Activated naive CD4-positive, alpha-beta T cell treated with anti-CD3 and anti-CD28 coated beads, Interleukin-2, amount 50 U/mL, for 24 hours (primary cell): ENCODE measurements around the gene MPV17.
A peak's percentile ranks its signal among the peaks of the same experiment; 100 is the strongest.
"Not testable (repeated sequence)": the region's sequence is repeated elsewhere in the genome, so short reads cannot be mapped to it uniquely, and the experiment has no call there.

Experiments
- H3K27ac Mint-ChIP-seq: one replicate; pipeline ENCODE4 v1.8.0; 2021; ENCODE audit warnings: mild to moderate bottlenecking, mixed read lengths
- H3K27me3 Mint-ChIP-seq: one replicate; pipeline ENCODE4 v1.8.0; 2021; ENCODE audit warnings: mixed read lengths
- H3K36me3 Mint-ChIP-seq: one replicate; pipeline ENCODE4 v1.8.0; 2021; ENCODE audit warnings: mixed read lengths
- H3K4me1 Mint-ChIP-seq: one replicate; pipeline ENCODE4 v1.8.0; 2021; ENCODE audit warnings: mixed read lengths
- H3K4me3 Mint-ChIP-seq: one replicate; pipeline ENCODE4 v1.8.0; 2021; ENCODE audit warnings: mild to moderate bottlenecking, mixed read lengths
- H3K9me3 Mint-ChIP-seq: one replicate; pipeline ENCODE4 v1.8.0; 2021; ENCODE audit warnings: mixed read lengths

MPV17 gene

DNA sequence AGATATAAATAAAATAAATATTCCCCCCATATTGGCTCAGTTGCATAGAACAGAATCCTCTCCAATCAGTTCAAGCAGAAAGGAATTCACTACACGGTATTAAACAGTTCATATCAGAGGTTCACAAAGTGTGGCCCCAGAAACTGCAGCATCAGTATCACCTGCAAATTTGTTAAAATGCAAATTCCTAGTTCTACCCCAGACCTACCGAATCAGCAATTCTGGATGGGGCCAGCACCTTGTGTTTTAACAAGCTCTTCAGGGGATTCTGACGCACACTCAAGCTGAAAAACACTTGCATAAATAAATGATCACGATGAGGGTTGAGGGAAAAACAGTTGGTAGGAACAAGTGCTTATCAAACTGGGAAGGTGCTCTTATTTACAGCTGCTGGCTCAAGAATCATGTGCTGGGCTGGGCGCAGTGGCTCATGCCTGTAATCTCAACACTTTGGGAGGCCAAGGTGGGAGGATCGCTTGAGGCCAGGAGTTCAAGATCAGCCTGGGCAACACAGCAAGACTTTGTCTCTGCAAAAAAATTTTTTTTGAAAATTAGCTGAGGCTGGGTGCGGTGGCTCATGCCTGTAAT lies 27.3 kb upstream of the MPV17 start:
- Mint-ChIP-seq H3K4me1 (peaks cover 63% of the 10 kb centered on the region), H3K4me3 (no peak overlapping the region), H3K9me3 (no peaks in the 10 kb centered on the region), H3K36me3 (peaks cover 2% of the 10 kb centered on the region), H3K27ac (no peak overlapping the region), H3K27me3 (no peaks in the 10 kb centered on the region)

DNA sequence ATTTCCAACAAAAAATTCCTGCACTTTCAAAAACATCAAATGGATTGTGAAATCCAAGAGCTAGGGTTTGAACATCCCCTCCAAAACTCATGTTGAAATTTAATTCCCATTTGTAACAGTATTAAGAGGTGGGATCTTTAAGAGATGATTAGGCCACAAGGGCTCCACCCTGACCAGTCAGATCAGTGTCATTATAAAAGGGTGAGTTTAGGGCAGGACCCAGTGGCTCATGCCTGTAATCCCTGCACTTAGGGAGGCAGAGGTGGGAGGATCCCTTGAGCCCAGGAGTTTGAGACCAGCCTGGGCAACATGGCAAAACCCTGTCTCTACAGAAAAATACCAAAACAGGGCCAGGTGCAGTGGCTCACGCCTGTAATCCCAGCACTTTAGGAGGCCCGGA lies 24.7 kb upstream of the MPV17 start:
- no peaks in the 10 kb centered on the region for H3K9me3 Mint-ChIP-seq
- peaks cover 3% of the 10 kb centered on the region for H3K36me3 Mint-ChIP-seq
- no peak overlapping the region for H3K27ac Mint-ChIP-seq

DNA sequence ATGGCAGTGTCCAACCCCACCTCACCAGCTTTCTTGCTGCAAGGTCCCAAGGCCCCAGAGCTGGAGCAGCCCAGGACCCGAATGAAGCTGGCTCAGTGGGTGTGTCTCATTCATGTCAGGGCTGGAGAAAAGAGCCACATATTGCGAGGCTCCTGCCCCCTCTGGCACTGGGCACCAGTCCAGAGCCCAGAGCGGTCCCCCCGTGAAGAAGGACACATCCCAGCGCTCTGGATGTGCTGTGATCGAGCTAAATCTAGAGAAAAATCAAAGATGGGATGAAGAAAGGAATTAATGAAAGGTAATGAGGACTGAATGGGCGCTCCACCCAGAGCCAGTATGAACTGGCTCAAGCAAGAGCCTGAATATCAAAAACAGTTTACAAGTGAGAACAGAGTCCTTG lies 13.3 kb upstream of the MPV17 start:
- no peaks in the 10 kb centered on the region for H3K9me3 Mint-ChIP-seq
- H3K27ac Mint-ChIP-seq = no peak overlapping the region
- H3K4me1 Mint-ChIP-seq = no peaks in the 10 kb centered on the region
- H3K36me3 Mint-ChIP-seq = peaks cover 5% of the 10 kb centered on the region
- no peak overlapping the region for H3K4me3 Mint-ChIP-seq
- no peaks in the 10 kb centered on the region for H3K27me3 Mint-ChIP-seq

More for the DNA sequence above, 24.7 kb upstream of the MPV17 start:
- H3K4me1 Mint-ChIP-seq = peaks cover 43% of the 10 kb centered on the region
- no peak overlapping the region for H3K4me3 Mint-ChIP-seq
- no peaks in the 10 kb centered on the region for H3K27me3 Mint-ChIP-seq

DNA sequence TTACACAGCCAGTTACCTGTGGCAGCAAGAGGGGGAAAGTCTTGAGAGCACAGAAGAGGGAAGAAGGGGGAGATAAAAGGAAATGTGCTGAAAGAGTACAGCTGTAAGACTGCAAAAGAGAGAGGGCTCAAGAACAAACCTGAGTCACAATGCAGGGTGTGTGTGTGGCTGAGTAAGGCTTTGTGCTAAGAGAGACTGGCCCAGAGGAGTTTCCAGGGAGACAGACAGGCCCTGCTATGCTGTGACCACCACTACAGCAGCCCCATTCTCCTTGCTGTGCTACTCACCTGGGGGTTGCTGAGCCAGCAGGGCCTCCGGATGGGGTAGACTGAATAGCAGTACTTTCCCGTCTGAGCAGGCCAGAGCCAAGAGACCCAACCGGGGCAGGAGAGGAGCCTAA lies 12.4 kb upstream of the MPV17 start:
- H3K27ac Mint-ChIP-seq = peak overlapping the region; percentile 66
- no peak overlapping the region for H3K4me3 Mint-ChIP-seq
- H3K27me3 Mint-ChIP-seq = no peaks in the 10 kb centered on the region
- H3K9me3 Mint-ChIP-seq = no peaks in the 10 kb centered on the region
- peaks cover 6% of the 10 kb centered on the region for H3K36me3 Mint-ChIP-seq
- no peaks in the 10 kb centered on the region for H3K4me1 Mint-ChIP-seq

DNA sequence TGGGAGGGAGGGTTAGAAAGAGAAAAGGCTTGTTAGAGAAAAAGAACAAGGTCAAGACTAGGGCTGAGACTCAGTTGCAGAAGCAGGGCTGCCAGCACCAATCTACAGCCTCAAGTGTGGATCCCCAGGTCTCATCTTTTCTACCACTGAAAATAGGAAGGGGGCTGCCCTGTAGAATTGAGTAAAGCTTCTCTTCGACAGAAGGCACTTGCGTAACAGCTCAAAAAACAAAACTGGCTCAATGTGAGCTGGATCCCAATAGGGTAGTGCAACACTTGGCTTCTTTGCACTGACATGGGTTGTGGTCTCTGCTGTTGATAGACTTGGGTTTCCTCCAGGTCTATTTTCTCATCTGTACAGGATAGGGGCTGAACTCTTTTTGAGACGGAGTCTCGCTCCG lies 1.8 kb upstream of the MPV17 start:
- Mint-ChIP-seq H3K36me3 (peaks cover 14% of the 10 kb centered on the region), H3K27ac (peak overlapping the region; percentile 19), H3K4me3 (peak overlapping the region; percentile 55), H3K4me1 (peaks cover 18% of the 10 kb centered on the region), H3K27me3 (no peaks in the 10 kb centered on the region), H3K9me3 (no peaks in the 10 kb centered on the region)

DNA sequence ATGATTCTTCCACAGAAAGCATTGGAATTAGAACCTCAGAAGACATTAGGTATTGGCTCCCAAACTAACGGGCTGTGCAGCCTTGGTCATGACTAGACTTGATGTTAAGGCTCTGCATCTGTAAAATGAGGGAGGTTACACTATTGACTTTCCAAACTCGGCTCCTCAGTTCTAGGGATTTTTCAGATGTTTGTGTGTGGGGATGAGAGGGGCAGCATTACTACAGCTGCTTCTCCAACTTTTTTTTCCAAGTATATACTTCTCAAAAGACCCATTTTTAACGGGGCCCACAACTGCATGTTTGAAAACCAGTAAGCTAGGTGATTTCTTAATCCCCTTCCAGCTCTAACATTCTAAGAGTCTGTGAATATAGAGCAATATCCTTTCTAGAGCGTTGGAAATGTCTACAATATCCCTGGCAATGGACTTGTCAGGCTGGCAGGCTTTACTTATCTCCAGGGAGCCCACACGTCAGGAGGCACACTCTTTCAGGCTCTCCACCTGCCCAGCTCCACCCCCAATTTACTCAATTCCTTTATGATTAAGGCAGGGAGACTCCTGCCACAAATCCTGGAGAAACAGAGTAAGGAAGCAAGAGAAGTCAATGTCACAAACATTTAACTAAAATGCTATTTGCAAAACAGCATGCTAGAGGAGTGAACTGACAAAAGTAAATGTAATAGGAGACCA lies 844 bp upstream of the MPV17 start:
- Mint-ChIP-seq H3K9me3 (no peaks in the 10 kb centered on the region), H3K27ac (peak overlapping the region; percentile 99), H3K36me3 (peaks cover 16% of the 10 kb centered on the region), H3K27me3 (no peaks in the 10 kb centered on the region), H3K4me1 (peaks cover 18% of the 10 kb centered on the region), H3K4me3 (peak overlapping the region; percentile 99)

DNA sequence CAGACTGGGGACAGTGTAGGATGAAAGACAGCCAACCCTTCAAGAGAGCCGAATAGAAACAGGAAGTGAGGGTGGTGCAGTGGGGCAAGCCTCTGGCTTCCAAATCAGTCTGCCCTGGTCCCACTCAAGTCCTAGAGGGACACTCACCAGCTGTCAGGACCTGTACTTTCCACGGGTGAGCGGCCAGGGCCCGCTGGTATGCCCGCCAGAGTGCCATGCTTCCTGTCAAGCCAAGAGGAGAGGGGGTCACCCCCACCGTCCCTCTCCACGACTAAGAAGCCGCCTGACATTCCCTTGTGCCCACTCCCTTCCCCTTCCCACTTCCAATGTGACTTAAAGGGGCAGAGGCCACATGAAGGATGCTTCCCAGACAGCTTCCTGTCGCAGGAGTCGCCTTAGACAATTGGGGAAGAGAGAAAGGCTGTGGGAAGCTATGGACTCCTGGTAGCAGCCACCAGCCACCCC lies 564 bp downstream of the MPV17 start:
- Mint-ChIP-seq H3K36me3 (peaks cover 16% of the 10 kb centered on the region), H3K27ac (peak overlapping the region; percentile 99), H3K4me3 (peak overlapping the region; percentile 99), H3K4me1 (peaks cover 18% of the 10 kb centered on the region), H3K9me3 (no peaks in the 10 kb centered on the region), H3K27me3 (no peaks in the 10 kb centered on the region)

DNA sequence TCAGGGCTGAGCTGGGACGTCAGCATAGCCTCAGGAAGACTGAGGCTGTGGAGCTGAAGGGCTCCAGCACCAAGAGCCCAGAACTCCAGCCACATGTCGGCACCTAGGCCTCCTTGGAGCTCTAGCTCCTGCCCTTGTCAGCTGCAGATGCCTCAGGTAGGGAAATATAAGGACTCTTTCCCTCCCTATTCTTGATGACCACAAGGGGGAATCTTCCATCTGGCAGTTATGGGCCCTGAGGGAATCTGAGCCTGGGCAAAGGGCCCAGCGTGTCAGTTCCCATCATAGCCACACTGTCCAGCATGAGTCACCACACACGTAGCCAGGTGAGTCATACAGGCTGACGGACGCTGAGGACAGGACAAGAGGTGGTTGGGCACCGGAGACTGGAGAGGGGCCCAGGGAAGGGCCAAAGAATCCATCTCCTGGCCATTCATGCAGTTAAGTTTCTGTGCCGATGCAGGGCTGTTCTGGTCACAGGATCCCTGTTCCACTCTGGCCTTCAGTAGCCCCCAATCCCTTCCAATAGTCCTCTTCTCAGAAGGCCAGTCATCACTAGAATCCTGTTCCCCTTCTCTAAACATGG lies 1.8 kb downstream of the MPV17 start:
- Mint-ChIP-seq H3K27me3 (no peaks in the 10 kb centered on the region), H3K4me1 (peaks cover 18% of the 10 kb centered on the region), H3K36me3 (peaks cover 9% of the 10 kb centered on the region), H3K27ac (no peak overlapping the region), H3K4me3 (peak overlapping the region; percentile 23), H3K9me3 (no peaks in the 10 kb centered on the region)

DNA sequence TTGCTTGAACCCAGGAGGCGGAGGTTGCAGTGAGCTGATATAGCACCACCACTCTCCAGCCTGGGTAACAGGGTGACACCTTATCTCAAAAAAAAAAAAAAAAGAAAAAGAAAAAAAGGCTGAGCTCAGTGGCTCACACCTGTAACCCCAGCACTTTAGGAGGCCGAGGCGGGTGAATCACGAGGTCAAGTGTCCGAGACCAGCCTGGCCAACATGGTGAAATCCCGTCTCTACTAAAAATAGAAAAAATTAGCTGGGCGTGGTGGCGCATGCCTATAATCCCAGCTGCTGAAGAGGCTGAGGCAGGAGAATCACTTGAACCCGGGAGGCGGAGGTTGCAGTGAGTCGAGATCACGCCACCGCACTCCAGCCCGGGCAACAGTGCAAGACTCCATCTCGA lies 3.1 kb downstream of the MPV17 start:
- H3K27me3 Mint-ChIP-seq, H3K27ac Mint-ChIP-seq, H3K9me3 Mint-ChIP-seq, H3K36me3 Mint-ChIP-seq, H3K4me3 Mint-ChIP-seq: not testable (repeated sequence)
- peaks cover 18% of the 10 kb centered on the region for H3K4me1 Mint-ChIP-seq

DNA sequence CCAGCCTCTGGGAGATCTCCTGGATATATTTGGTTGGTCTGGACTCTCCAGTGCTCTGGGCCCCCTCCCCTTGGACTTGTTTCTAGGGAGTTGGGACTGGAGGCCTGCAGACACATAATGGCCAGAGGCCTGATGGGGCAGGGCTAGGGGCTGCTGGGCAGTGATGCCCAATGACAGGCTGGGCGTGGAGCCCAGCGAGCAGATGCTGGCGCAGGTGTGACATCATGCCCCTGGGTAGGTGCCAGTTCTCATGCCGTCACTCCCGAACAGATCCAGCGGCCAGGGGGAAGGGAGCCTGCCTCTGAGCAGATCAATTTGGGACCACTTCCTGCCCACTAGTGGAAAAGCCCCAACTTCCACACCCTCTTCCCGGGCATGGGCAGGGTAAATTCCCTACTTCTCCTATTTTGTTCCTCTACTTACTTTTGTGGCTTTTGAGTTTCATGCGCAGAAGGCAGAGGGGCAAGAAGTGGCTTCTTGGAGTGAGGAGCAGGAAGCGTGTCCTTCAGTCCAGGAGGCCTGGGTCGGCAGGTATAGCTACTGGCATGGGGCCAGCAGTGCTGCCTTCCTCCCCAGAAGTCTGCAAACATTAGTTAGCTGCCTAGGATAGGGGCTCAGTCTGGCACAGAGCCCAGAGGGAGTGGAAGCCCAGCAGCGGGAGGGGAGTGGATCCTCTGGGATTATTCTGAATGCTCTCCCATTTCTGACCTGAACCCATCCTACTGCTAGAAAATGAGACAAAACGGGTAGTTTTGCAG lies 6.1 kb downstream of the MPV17 start:
- peaks cover 5% of the 10 kb centered on the region for H3K36me3 Mint-ChIP-seq
- H3K4me1 Mint-ChIP-seq = peaks cover 6% of the 10 kb centered on the region
- H3K27ac Mint-ChIP-seq = no peak overlapping the region
- H3K9me3 Mint-ChIP-seq = no peaks in the 10 kb centered on the region
- H3K4me3 Mint-ChIP-seq = no peak overlapping the region
- H3K27me3 Mint-ChIP-seq = no peaks in the 10 kb centered on the region

DNA sequence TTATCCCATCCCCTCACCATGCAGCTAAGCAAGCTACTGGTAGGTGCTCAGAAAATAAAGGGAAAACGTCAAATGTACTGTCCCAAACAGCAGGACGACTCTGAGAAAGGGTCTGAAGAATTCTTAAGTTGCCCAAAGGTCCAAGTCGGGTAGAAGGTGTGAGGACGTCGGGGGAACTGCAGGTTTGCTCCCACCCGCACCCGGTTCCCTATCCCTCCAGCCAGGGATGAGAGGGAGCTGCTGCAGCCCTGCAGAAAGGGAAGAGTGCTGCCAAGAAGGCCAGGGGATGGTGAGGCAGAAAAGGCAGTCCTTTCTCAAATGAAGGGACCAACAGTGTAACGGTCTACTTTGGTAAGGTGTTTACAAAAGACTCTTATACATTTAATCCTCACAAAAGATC lies 7.8 kb downstream of the MPV17 start:
- Mint-ChIP-seq H3K36me3 (peaks cover 8% of the 10 kb centered on the region), H3K9me3 (no peaks in the 10 kb centered on the region), H3K27ac (no peak overlapping the region), H3K4me3 (no peak overlapping the region), H3K4me1 (no peaks in the 10 kb centered on the region), H3K27me3 (no peaks in the 10 kb centered on the region)

DNA sequence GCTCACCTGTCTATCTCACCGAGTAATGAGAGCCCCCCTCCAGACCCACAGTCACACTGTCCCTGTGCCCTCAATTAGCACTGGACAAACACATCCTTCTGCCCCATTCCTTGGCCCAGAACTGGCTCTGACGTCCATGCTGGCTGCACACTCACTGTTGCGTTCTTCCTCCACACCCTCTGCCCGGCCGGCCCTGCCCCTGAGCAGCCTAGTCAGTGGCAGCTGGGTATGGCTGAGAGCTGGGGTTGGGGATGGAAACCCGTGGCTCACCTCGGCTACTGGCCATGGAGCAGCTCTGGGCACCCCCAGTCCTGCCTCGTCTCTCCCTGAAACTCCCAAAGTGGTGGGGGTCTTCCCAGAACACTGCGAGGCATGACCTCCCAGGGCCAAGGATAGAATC lies 8.2 kb downstream of the MPV17 start:
- no peaks in the 10 kb centered on the region for H3K27me3 Mint-ChIP-seq
- no peak overlapping the region for H3K27ac Mint-ChIP-seq
- no peak overlapping the region for H3K4me3 Mint-ChIP-seq
- no peaks in the 10 kb centered on the region for H3K4me1 Mint-ChIP-seq
- no peaks in the 10 kb centered on the region for H3K9me3 Mint-ChIP-seq
- H3K36me3 Mint-ChIP-seq = peaks cover 10% of the 10 kb centered on the region

DNA sequence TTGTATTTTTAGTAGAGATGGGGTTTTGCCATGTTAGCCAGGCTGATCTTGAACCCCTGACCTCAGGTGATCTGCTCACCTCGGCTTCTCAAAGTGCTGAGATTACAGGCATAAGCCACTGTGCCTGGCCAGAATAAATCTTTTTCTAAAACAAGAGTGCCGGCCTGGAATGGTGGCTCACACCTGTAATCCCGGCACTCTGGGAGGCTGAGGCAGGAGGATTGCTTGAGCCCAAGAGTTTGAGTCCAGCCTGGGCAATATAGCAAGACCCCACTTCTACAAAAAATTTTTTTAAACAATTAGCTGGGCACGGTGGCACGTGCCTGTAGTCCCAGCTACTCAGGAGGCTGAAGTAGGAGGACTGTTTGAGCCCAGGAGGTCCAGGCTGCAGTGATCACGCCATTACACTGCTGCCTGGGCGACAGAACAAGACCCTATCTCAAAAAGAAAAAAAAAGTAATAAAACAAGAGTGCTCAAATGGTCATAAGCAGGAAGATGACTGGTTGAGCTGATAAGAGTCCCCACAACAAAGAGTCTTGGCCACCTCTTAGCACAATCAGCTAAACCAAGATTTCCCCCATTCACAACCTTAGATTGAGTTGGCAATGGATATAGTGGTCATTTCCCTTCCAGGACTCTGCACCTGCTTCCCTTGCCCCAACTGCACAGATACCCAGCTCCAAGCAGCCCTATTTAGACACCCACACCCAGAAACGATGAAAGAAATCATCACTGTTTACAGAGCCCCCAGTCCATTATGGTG lies 8.8 kb downstream of the MPV17 start:
- Mint-ChIP-seq H3K4me1 (no peaks in the 10 kb centered on the region), H3K27me3 (no peaks in the 10 kb centered on the region), H3K9me3 (no peaks in the 10 kb centered on the region), H3K4me3 (no peak overlapping the region), H3K27ac (no peak overlapping the region), H3K36me3 (peaks cover 11% of the 10 kb centered on the region)

DNA sequence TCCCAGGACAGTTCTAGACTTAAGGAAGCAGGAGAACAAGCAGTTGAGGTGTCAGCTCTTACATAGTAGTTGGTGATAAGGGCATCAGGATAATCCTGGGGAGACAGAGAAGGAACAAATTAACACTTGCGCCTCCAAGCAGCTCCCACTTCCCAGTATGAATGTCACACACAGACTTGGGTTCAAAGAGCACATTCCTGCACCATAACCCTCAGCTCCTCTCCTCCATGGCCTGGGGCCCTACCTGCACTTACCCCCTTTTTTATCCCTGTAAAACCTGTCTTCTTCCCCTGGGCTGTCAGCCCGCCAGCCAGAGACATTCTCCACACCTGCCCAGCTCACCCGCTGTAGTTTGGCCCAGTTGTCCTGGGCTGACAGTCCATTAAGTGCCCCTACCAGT lies 10.7 kb downstream of the MPV17 start:
- H3K36me3 Mint-ChIP-seq = peaks cover 10% of the 10 kb centered on the region
- no peaks in the 10 kb centered on the region for H3K27me3 Mint-ChIP-seq
- no peak overlapping the region for H3K4me3 Mint-ChIP-seq
- H3K9me3 Mint-ChIP-seq = no peaks in the 10 kb centered on the region
- H3K4me1 Mint-ChIP-seq = no peaks in the 10 kb centered on the region
- H3K27ac Mint-ChIP-seq = no peak overlapping the region

DNA sequence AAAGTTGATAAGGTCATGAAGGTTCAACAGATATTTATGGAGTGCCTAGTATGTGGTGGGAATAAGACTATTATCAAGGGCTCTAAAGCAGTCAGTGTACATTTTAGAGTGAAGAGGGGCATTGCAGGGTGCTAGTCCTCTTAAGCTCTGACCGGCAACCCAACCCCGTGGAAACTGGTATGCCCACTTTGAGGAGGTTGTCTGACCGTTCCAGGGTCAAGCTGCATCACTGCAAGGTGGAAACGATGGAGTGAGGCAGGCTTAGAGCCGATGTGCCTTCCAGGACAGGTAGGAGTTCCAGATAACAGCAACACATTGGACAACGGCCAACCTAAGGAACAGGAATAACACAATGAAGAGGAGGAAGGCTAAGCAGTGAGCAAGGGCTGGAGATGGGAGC lies 13.2 kb downstream of the MPV17 start:
- H3K9me3 Mint-ChIP-seq = no peaks in the 10 kb centered on the region
- H3K27ac Mint-ChIP-seq = peak overlapping the region; percentile 26
- no peak overlapping the region for H3K4me3 Mint-ChIP-seq
- H3K36me3 Mint-ChIP-seq = peaks cover 10% of the 10 kb centered on the region
- H3K27me3 Mint-ChIP-seq = peaks cover 8% of the 10 kb centered on the region
- H3K4me1 Mint-ChIP-seq = no peaks in the 10 kb centered on the region
